ENCODE results near the gene RIPPLY3.

DNA sequence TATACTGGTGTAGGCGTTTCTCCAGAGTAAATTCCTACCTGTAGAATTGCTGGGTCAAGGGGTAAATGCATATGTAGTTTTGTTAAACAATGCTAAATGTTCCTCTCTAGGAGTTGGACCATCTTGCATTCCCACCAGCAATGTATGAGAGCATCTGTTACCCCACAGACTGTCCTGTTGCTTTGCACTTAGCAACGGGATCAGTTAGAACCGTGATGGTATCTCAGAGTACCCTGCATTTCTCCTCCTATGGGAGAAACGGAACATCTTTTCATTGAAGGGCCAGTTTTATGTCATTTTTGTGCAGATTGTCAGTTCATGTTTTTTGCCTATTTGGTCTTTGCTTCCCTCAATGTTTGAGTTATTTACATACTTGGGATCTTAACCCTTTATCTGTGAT is 18.0 kb upstream of the RIPPLY3 start:
- TF ChIP-seq, protein P1, sequence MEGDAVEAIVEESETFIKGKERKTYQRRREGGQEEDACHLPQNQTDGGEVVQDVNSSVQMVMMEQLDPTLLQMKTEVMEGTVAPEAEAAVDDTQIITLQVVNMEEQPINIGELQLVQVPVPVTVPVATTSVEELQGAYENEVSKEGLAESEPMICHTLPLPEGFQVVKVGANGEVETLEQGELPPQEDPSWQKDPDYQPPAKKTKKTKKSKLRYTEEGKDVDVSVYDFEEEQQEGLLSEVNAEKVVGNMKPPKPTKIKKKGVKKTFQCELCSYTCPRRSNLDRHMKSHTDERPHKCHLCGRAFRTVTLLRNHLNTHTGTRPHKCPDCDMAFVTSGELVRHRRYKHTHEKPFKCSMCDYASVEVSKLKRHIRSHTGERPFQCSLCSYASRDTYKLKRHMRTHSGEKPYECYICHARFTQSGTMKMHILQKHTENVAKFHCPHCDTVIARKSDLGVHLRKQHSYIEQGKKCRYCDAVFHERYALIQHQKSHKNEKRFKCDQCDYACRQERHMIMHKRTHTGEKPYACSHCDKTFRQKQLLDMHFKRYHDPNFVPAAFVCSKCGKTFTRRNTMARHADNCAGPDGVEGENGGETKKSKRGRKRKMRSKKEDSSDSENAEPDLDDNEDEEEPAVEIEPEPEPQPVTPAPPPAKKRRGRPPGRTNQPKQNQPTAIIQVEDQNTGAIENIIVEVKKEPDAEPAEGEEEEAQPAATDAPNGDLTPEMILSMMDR (conservative IDR thresholded peaks at IDR 0.05), result no peak
- TF ChIP-seq ZFX (IDR thresholded peaks at IDR 0.05), result no peak

All from C4-2B (cell line).